GM18858 (cell line): ENCODE data around the gene RELB.

Experiments used
- ATAC-seq: cut with Tn5 transposase; IDR thresholded peaks from one replicate; pipeline ENCODE4 v1.9.1; 2021; ENCODE audit not compliant: unreplicated experiment

The RELB gene

DNA sequence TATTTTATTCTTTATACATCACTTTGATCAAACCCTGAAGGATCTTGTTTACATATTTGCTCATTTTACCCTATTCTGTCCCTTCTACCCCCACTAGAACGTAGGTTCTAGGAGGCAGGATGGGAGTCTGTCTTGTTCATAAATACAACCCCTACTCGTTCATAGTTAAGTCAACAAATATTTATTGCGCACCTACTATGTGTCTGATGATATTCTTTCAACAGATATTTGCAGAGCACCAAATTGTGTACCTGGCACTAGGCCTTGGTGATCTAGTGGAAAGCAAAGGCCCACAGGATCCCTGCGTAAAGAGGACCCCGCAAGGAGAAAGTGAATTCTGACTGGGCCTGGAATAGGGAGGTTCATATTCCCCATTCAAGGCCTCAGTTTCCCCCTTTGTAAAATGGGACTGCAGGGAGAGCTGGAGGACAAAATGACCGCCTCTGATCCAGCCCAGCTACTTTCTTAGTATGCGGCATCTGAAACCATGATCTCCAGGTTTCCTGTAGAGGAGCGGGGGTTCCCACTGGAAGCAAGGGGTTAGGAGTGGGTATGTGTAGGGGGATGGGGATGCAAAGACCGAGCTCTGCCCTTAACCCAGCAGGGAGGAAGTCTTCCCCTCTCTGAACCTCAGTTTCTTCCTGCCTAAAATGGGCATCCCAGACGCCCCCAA is 77.3 kb downstream of the RELB start:
- ATAC-seq, result no peak

DNA sequence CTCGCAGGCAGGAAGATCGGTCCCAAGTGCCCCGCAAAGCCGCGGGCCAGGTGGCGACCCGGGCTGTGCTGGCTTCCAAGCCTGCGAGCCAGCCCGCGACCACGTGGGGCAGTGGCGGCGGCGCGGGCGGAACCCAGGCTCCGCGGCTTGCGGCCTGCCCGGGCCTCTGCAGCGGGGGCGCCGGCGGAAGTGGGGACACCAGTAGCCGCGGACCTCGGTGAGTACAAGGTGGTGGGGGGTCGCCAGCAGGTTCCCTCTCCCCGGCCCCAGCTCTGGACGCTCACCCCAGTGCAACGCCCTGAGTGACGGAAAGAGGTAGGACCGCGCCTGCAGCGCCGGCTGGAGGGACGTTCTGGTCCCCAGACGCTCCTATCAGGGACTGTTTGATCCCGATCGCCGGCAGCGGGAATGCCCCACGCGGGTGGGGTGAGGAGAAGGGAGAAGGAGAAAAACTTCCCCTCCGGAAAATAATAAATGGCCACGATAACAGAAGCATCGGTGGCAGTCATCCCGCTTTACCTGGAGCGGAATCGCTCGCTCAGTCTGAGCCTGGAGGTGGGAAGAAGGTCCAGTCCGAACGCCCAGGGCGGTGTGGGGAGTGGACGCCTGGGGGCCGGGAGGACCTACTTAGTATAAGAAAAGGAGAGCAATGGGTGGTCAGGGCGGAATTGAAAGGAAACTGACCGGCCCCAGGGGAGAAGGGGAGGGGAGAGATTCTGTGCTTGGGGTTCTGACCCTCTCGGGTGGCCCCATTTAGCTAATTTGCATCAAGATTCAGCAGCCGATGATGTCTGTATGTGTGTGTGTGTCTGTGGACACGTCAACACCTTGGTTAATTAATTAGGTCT is 78.0 kb downstream of the RELB start, which contains the start of gene GEMIN7:
TSS of gene GEMIN7 (plus strand) at position 198 of the 848 bp plus-strand sequence. CDS start 10,855 bp downstream, outside the sequence.
- no peak for ATAC-seq

DNA sequence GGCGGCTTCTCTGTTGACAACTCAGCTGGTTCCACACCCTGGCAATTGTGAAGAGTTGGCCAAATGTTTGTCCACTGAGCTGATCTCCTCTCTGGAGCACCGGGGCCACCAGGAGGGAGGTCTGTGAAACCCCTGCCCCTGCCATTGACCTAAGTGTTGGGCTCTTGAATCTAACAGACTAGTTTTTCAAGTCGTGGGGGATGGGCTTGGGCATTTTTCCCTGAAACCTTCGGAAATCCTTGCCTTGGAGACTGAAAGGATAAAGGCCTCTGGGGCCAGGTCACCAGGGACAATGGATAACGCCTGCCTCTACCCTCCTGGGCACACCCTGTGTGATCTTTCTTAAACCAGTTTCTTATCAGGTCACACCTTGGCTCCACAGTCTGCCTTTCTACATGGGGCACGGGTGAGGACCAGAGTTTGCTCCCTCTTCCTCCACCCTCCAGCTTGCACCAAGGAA is 78.7 kb downstream of the RELB start:
- ATAC-seq, result no peak

DNA sequence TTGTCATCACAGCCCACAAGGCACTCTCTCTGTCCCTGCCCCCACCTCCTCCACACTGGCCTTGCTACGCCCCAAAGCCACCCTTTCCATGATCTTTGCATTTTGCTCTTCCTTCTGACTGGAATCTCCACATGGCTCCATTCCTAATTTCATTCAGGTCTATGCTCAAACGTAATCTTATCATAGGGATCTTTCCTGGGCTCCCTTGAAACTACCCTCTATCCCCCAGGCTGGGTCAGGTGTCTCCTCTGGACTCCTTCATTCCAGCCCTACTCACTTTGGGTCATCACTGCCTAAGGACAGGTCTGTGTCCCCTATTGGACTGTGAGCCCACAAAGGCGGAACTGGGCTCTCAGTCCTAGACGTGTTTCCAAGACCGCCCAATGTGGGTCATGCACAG is 80.9 kb downstream of the RELB start:
- ATAC-seq, result no peak

DNA sequence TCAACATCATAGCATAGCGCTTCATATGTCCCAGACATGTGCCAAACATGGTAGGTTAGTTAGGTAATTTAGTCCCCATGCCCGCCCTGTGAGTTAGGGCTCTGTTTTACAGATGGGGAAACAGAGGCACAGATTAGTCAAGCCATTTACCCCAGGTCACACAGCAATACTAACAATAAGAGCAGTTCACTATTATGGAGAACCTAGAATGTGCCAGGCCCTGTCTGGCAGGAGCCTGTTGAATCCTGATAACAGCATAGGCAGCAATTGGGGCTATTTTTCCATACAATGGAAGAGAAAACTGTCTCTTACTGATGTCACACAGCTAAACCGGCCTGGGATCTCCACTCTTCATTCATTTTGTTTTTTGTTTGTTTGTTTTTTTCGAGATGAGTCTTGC is 85.2 kb downstream of the RELB start:
- ATAC-seq, result no peak

DNA sequence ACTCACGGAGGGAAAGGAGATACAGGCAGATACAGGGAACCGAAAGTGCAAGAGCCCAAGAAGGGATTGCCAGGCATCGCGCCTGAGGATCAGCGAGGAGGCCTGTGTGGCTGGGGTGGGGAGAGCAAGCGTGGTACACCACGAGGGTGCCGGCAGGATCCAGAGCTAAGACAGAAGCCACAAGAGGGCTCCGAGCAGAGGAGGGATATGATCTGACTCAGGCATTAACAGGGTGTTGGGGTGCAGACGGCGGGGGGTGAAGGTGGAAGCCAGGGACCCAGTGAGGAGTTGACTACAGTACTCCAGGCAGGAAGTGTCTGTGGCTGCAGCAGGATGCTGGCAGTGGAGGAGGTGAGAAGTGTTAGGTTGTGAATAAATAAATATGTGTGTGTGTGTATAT is 86.3 kb downstream of the RELB start:
- ATAC-seq, result no peak
